ENCODE results near the gene ABCC1.
"Not testable (repeated sequence)": the region's sequence is repeated elsewhere in the genome, so short reads cannot be mapped to it uniquely, and the experiment has no call there.

ABCC1 gene

GRCh38 chr16:15953929-15954813 lies 4.8 kb downstream of the ABCC1 start:
- no peak overlapping the region for H3K27ac ChIP-seq
- no peak for TF ChIP-seq ZFX (IDR thresholded peaks at IDR 0.05; ENCODE audit: borderline replicate concordance)
- TF ChIP-seq, protein P1, sequence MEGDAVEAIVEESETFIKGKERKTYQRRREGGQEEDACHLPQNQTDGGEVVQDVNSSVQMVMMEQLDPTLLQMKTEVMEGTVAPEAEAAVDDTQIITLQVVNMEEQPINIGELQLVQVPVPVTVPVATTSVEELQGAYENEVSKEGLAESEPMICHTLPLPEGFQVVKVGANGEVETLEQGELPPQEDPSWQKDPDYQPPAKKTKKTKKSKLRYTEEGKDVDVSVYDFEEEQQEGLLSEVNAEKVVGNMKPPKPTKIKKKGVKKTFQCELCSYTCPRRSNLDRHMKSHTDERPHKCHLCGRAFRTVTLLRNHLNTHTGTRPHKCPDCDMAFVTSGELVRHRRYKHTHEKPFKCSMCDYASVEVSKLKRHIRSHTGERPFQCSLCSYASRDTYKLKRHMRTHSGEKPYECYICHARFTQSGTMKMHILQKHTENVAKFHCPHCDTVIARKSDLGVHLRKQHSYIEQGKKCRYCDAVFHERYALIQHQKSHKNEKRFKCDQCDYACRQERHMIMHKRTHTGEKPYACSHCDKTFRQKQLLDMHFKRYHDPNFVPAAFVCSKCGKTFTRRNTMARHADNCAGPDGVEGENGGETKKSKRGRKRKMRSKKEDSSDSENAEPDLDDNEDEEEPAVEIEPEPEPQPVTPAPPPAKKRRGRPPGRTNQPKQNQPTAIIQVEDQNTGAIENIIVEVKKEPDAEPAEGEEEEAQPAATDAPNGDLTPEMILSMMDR (IDR thresholded peaks at IDR 0.05), result no peak

GRCh38 chr16:15954814-15955151 lies 5.4 kb downstream of the ABCC1 start:
- no peak overlapping the region for H3K27ac ChIP-seq
- no peak for TF ChIP-seq ZFX (IDR thresholded peaks at IDR 0.05; ENCODE audit: borderline replicate concordance)
- TF ChIP-seq, protein P1 (IDR thresholded peaks at IDR 0.05), result no peak

- TF ChIP-seq, protein P1 (IDR thresholded peaks at IDR 0.05), result no peak
- TF ChIP-seq ZFX (IDR thresholded peaks at IDR 0.05; ENCODE audit: borderline replicate concordance), result no peak
- no peak overlapping the region for H3K27ac ChIP-seq
Observed at GRCh38 chr16:15955425-15955824, 6.0 kb downstream of the ABCC1 start.

DNA sequence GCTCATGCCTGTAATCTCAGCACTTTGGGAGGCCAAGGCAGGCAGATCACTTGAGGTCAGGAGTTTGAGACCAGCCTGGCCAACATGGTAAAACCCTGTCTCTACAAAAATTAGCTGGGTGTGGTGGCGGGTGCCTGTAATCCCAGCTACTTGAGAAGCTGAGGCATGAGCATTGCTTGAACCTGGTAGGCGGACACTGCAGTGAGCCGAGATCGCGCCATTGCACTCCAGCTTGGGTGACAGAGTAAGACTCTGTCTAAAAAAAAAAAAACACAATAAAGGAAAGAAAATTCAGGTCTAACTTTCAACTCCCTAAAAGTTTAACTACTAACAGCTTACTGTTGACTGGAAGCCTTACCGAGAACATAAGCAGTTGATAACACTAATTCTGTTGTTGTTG lies 6.7 kb downstream of the ABCC1 start:
- not testable (repeated sequence) for H3K27ac ChIP-seq

DNA sequence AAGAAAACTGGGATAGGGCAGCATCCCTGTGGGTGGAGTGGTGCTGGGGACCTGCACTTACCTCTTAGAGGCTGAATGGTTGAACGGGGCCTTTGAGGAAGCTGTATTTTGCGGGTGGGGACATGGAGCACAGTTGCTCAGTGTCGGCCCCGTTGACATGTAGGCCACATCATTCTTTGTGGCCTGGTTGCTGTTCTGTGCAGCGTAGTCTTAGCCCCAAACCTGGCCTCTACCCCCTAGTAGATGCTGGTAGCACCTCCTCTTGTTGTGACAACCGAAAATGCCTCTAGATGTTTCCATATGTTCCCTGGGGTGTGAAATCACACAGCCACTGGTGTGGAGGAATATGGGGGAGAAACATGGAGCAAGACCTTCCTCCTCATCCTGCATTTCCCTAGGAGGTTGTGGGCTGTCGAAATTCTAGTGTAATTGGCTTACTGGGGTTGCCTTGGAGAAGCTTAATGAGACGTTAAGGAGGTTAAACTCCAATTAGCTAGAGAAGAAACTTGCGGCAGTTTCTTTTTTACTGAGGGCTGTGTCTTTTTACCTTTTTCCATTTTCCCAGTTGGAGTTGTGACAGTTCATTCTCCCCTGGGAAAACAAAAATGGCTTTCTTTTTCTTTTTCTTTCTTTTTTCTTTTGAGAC lies 9.4 kb downstream of the ABCC1 start:
- TF ChIP-seq, protein P1 (IDR thresholded peaks at IDR 0.05), result no peak
- TF ChIP-seq ZFX (IDR thresholded peaks at IDR 0.05; ENCODE audit: borderline replicate concordance), result no peak
- no peak overlapping the region for H3K27ac ChIP-seq

DNA sequence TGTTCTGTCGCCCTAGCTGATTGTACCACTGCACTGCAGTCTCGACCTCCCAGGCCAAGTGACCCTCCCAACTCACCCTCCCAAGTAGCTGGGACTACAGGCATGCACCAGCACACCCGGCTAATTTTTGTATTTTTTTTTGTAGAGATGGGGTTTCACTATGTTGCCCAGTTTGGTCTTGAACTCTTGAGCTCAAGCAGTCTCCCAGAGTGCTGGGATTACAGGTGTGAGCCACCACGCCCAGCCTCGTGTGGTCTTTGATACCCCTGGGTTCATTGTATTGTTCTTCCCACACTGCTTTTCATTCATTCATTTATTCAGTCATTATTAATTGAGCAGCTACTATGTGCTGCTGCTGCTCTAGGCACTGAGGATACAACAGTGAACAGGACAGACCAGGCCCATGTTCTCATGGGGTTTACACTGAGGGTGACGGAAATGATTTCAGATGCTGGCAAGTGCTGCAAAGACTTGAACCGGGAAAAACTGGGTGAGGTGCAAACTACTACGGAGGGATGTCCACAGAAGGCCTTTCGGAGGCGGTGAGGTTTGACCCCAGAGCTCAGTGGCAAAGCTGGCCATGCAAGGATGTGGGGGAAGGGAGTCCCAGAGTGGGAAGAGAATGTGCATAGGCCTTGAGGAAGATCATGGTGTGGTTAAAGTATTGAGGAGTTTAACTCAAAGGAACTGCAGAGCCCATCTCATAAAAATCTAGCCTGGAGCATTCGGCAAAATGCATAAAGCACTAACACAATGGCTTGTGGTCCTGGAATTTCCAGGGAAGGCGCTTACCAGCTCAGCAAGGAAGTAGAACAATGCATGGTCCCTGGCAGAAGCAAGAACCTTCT lies 10.9 kb downstream of the ABCC1 start:
- TF ChIP-seq, protein P1 (IDR thresholded peaks at IDR 0.05), result no peak
- no peak for TF ChIP-seq ZFX (IDR thresholded peaks at IDR 0.05; ENCODE audit: borderline replicate concordance)
- H3K27ac ChIP-seq, result no peak overlapping the region

- TF ChIP-seq, protein P1 (IDR thresholded peaks at IDR 0.05), result no peak
- no peak overlapping the region for H3K27ac ChIP-seq
Observed at GRCh38 chr16:15961060-15961511, 11.7 kb downstream of the ABCC1 start.

Measured in 22Rv1 (cell line).